OCI-LY1 (cell line): ENCODE measurements around the gene C12orf75.

Experiments
- H2AFZ ChIP-seq: fragments of 200-600 bp; sonication (generic), shearing (Covaris generic); 2 replicates; pipeline ENCODE4 v1.6.0; 2014; ENCODE audit warnings: antibody characterized with exemption, mild to moderate bottlenecking, low read length
- H3F3A ChIP-seq: fragments of 200-600 bp; sonication (generic), shearing (Covaris generic); 2 replicates; pipeline ENCODE4 v1.6.0; 2014; ENCODE audit warnings: mild to moderate bottlenecking, antibody characterized with exemption, low read length, moderate library complexity; ENCODE audit not compliant: insufficient read depth
- H3K27ac ChIP-seq: fragments of 200-600 bp; sonication (generic); 2 replicates; pipeline ENCODE4 v1.5.1; 2014; ENCODE audit warnings: low read length, mixed run types, mild to moderate bottlenecking, low read depth; ENCODE audit not compliant: poor library complexity, severe bottlenecking
- H3K27me3 ChIP-seq: fragments of 200-600 bp; sonication (generic); 2 replicates; pipeline ENCODE4 v1.6.0; 2014; ENCODE audit warnings: antibody characterized with exemption, mild to moderate bottlenecking, low read length, moderate library complexity; ENCODE audit not compliant: insufficient read depth
- H3K36me3 ChIP-seq: fragments of 200-600 bp; sonication (generic); 2 replicates; pipeline ENCODE4 v1.6.1; 2014; ENCODE audit warnings: mild to moderate bottlenecking, antibody characterized with exemption, low read length, moderate library complexity, mixed read lengths; ENCODE audit not compliant: insufficient read depth
- H3K4me1 ChIP-seq: fragments of 200-600 bp; sonication (generic); 2 replicates; pipeline ENCODE4 v1.5.1; 2014; ENCODE audit warnings: mild to moderate bottlenecking, low read length, moderate library complexity; ENCODE audit not compliant: insufficient read depth, severe bottlenecking
- H3K4me2 ChIP-seq: fragments of 200-600 bp; sonication (generic), shearing (Covaris generic); 2 replicates; pipeline ENCODE4 v1.6.1; 2014; ENCODE audit warnings: low read length
- H3K4me3 ChIP-seq: fragments of 200-600 bp; sonication (generic); 2 replicates; pipeline ENCODE4 v1.5.1; 2014; ENCODE audit warnings: low read length, low read depth, mild to moderate bottlenecking, mixed read lengths; ENCODE audit not compliant: poor library complexity, severe bottlenecking
- H3K79me2 ChIP-seq: fragments of 200-600 bp; shearing (Covaris generic); 2 replicates; pipeline ENCODE4 v1.6.1; 2016; ENCODE audit warnings: mixed run types, low read length, mixed read lengths; ENCODE audit not compliant: insufficient read depth
- H3K9ac ChIP-seq: fragments of 200-600 bp; sonication (generic), shearing (Covaris generic); 2 replicates; pipeline ENCODE4 v1.6.1; 2014; ENCODE audit warnings: mild to moderate bottlenecking, low read length, mixed read lengths
- H3K9me2 ChIP-seq: fragments of 200-600 bp; sonication (generic), shearing (Covaris generic); 2 replicates; pipeline ENCODE4 v1.6.1; 2014; ENCODE audit warnings: low read depth, mild to moderate bottlenecking, low read length, mixed read lengths
- H3K9me3 ChIP-seq: fragments of 200-600 bp; shearing (Covaris generic); 2 replicates; pipeline ENCODE4 v1.6.1; 2014; ENCODE audit warnings: low read length, mixed read lengths
- H4K20me1 ChIP-seq: fragments of 200-600 bp; sonication (generic), shearing (Covaris generic); 2 replicates; pipeline ENCODE4 v1.6.0; 2016; ENCODE audit warnings: mild to moderate bottlenecking, low read length; ENCODE audit not compliant: insufficient read depth
- EZH2 ChIP-seq: fragments of 200-600 bp; sonication (generic), shearing (Covaris generic); IDR thresholded peaks from 2 replicates; pipeline ENCODE4 v1.8.0; 2017; ENCODE audit warnings: borderline replicate concordance, mixed run types, mild to moderate bottlenecking, antibody characterized with exemption, low read length, moderate library complexity, mixed read lengths
- TF ChIP-seq, protein P1 (sequence below): fragments of 200-600 bp; sonication (generic), shearing (Covaris generic); IDR thresholded peaks from 2 replicates; pipeline ENCODE4 v1.5.1; 2017; ENCODE audit warnings: mild to moderate bottlenecking, antibody characterized with exemption, low read length, moderate library complexity, mixed read lengths

C12orf75 gene

GRCh38 chr12:105384220-105384619 is 53.7 kb downstream of the C12orf75 start:
- Histone ChIP-seq H3K27me3 (no peaks in the 10 kb centered on the region), H3K9me3 (no peaks in the 10 kb centered on the region), H2AFZ (no peak overlapping the region), H3K36me3 (no peaks in the 10 kb centered on the region), H3K4me3 (no peak overlapping the region), H3F3A (no peaks in the 10 kb centered on the region), H3K9me2 (no peaks in the 10 kb centered on the region), H3K4me2 (no peak overlapping the region), H4K20me1 (no peaks in the 10 kb centered on the region), H3K4me1 (peaks cover 3% of the 10 kb centered on the region), H3K9ac (no peak overlapping the region), H3K79me2 (no peaks in the 10 kb centered on the region), H3K27ac (no peak overlapping the region)
- TF ChIP-seq, protein P1, sequence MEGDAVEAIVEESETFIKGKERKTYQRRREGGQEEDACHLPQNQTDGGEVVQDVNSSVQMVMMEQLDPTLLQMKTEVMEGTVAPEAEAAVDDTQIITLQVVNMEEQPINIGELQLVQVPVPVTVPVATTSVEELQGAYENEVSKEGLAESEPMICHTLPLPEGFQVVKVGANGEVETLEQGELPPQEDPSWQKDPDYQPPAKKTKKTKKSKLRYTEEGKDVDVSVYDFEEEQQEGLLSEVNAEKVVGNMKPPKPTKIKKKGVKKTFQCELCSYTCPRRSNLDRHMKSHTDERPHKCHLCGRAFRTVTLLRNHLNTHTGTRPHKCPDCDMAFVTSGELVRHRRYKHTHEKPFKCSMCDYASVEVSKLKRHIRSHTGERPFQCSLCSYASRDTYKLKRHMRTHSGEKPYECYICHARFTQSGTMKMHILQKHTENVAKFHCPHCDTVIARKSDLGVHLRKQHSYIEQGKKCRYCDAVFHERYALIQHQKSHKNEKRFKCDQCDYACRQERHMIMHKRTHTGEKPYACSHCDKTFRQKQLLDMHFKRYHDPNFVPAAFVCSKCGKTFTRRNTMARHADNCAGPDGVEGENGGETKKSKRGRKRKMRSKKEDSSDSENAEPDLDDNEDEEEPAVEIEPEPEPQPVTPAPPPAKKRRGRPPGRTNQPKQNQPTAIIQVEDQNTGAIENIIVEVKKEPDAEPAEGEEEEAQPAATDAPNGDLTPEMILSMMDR, result no peak
- TF ChIP-seq EZH2, result no peak

DNA sequence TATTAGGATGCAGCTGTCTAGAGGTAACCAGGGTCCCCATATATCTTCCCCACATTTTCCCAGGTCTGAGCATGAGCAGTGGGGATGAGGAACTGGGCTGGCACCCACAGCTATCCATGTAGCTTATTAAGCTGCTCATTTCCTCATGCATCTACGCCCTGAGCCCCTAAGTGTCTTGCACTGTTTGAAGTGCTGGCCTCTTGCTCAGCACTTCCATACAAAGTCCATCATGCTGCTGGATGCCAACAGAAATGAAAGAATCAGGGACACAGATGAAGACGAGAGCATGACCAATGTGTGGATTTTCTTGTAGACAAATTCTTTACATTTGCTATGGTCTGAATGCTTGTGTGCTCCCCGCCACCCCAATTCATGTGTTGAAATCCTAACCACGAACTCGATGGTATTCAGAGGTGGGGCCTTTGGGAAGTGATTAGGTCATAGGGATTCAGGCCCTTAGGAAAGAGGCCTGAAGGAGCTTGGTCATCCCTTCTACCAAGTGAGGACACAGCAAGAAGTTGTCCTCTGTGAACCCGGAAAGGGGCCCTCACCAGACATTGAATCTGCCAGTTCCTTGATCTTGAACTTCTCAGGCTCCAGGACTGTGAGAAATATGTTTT is 54.5 kb downstream of the C12orf75 start:
- peaks cover 3% of the 10 kb centered on the region for H3K4me1 ChIP-seq
- no peak overlapping the region for H3K4me3 ChIP-seq
- H2AFZ ChIP-seq, result no peak overlapping the region
- H3K79me2 ChIP-seq, result no peaks in the 10 kb centered on the region
- no peaks in the 10 kb centered on the region for H3K36me3 ChIP-seq
- TF ChIP-seq, protein P1, result no peak
- no peak for TF ChIP-seq EZH2
- no peaks in the 10 kb centered on the region for H3K9me2 ChIP-seq
- no peaks in the 10 kb centered on the region for H3K27me3 ChIP-seq
- no peaks in the 10 kb centered on the region for H3F3A ChIP-seq
- H3K9me3 ChIP-seq, result no peaks in the 10 kb centered on the region
- no peak overlapping the region for H3K27ac ChIP-seq
- no peak overlapping the region for H3K4me2 ChIP-seq
- H4K20me1 ChIP-seq, result no peaks in the 10 kb centered on the region
- H3K9ac ChIP-seq, result no peak overlapping the region

DNA sequence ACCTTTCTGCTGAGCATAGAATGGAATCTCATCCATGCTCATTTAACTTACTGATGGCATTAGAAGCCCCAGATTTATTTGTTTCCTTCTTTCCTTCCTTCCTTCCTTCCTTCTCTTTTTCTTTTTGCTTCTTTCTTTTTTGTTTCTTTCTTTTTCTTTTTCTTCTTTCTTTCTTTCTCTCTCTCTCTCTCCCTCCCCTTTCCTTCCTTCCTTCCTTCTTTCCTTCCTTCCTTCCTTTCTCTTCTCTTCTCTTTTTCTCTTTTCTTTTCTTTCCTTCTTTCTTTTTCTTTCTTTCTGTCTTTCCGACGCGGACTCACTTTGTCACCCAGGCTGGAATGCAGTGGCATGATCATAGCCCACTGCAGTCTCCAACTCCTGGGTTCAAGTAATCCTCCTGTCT is 55.9 kb downstream of the C12orf75 start:
- no peak overlapping the region for H3K4me2 ChIP-seq

More for the DNA sequence above, 55.9 kb downstream of the C12orf75 start:
- Histone ChIP-seq H4K20me1 (no peaks in the 10 kb centered on the region), H3K4me1 (peaks cover 3% of the 10 kb centered on the region), H3K36me3 (no peaks in the 10 kb centered on the region), H2AFZ (no peak overlapping the region), H3K4me3 (no peak overlapping the region), H3K79me2 (no peaks in the 10 kb centered on the region), H3K27ac (no peak overlapping the region), H3F3A (no peaks in the 10 kb centered on the region), H3K9me3 (no peaks in the 10 kb centered on the region), H3K27me3 (no peaks in the 10 kb centered on the region), H3K9me2 (no peaks in the 10 kb centered on the region), H3K9ac (no peak overlapping the region)
- TF ChIP-seq, protein P1, result no peak
- TF ChIP-seq EZH2, result no peak
